Nephron (organoid): ENCODE data around the gene SEMG2.

Source experiments
- H3K27ac Mint-ChIP-seq, 3 experiments: 2 replicates each; pipeline ENCODE4 v1.8.0; 2020; ENCODE audit warnings: mixed read lengths in 3 of 3, mild to moderate bottlenecking in 2 of 3, moderate library complexity in 1 of 3
- H3K27me3 Mint-ChIP-seq: 2 replicates; pipeline ENCODE4 v1.8.0; 2021; ENCODE audit warnings: low read depth, mild to moderate bottlenecking, moderate library complexity, mixed read lengths
- H3K36me3 Mint-ChIP-seq: 2 replicates; pipeline ENCODE4 v1.8.0; 2020; ENCODE audit warnings: low read depth, mixed read lengths
- H3K4me1 Mint-ChIP-seq: 2 replicates; pipeline ENCODE4 v1.8.0; 2020; ENCODE audit warnings: mixed read lengths
- H3K4me3 Mint-ChIP-seq, 3 experiments: 2 replicates each; pipeline ENCODE4 v1.8.0; 2020; ENCODE audit warnings: mild to moderate bottlenecking in 3 of 3, mixed read lengths in 3 of 3, moderate library complexity in 2 of 3
- H3K9me3 Mint-ChIP-seq: 2 replicates; pipeline ENCODE4 v1.8.0; 2020; ENCODE audit warnings: mixed read lengths
- TF ChIP-seq, protein P1 (sequence below), 3 experiments: fragments of 200-600 bp; sonication (generic); IDR thresholded peaks; one replicate each; pipeline ENCODE4 v1.5.0; 2021; ENCODE audit warnings: antibody characterized with exemption in 3 of 3; ENCODE audit not compliant: unreplicated experiment in 3 of 3

Gene SEMG2

DNA sequence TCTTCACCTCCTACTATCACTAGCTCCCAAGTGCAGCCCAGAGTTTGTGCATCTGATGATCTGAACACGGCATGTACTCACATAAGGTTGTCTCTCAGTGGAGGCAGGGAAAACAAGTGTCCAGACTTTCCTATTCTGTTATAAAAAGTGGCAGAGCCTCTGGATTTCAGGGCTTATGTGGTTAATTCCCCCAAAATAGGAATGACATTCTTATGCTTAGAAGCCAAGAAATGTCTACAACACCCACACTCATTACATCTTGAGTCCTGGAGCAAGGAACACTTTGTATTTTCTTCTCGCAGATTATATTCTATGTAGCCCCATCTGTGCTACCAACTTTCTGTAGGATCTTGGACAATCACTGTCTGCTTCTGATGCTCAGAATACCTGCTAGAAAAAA lies 27.8 kb upstream of the SEMG2 start:
- H3K4me1 Mint-ChIP-seq: no peaks in the 10 kb centered on the region
- H3K4me3 Mint-ChIP-seq: no peak overlapping the region
- peaks cover 4% of the 10 kb centered on the region for H3K27me3 Mint-ChIP-seq
- no peak overlapping the region for H3K27ac Mint-ChIP-seq
- peaks cover 6% of the 10 kb centered on the region for H3K9me3 Mint-ChIP-seq
- no peaks in the 10 kb centered on the region for H3K36me3 Mint-ChIP-seq
- TF ChIP-seq, protein P1, sequence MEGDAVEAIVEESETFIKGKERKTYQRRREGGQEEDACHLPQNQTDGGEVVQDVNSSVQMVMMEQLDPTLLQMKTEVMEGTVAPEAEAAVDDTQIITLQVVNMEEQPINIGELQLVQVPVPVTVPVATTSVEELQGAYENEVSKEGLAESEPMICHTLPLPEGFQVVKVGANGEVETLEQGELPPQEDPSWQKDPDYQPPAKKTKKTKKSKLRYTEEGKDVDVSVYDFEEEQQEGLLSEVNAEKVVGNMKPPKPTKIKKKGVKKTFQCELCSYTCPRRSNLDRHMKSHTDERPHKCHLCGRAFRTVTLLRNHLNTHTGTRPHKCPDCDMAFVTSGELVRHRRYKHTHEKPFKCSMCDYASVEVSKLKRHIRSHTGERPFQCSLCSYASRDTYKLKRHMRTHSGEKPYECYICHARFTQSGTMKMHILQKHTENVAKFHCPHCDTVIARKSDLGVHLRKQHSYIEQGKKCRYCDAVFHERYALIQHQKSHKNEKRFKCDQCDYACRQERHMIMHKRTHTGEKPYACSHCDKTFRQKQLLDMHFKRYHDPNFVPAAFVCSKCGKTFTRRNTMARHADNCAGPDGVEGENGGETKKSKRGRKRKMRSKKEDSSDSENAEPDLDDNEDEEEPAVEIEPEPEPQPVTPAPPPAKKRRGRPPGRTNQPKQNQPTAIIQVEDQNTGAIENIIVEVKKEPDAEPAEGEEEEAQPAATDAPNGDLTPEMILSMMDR (IDR thresholded peaks at IDR 0.05; ENCODE audit: unreplicated experiment in 3 of 3): no peak

DNA sequence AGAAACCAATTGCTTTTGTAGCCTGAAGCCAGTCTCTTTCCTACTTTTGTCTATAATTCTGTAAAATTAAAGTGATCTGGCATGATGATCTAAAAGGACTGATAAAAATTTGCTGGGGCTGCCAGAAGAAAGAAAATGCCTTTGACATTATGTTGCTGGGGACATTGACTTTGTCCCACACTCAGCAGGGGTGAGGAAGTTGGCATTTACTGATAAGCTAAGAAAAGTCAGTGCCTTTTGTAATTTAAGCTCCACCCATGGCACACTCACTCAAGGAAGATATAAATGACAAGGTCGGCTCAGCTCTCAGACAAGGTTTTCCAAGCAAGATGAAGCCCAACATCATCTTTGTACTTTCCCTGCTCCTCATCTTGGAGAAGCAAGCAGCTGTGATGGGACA lies 14.4 kb upstream of the SEMG2 start, which contains the start of gene SEMG1:
Gene SEMG1, plus strand, starts transcription at position 309 of the 400 bp plus-strand sequence. Its CDS starts 21 bp downstream, at position 330.
- H3K36me3 Mint-ChIP-seq: no peaks in the 10 kb centered on the region
- TF ChIP-seq, protein P1 (IDR thresholded peaks at IDR 0.05; ENCODE audit: unreplicated experiment in 3 of 3): no peak
- H3K4me1 Mint-ChIP-seq: no peaks in the 10 kb centered on the region
- H3K4me3 Mint-ChIP-seq: no peak within 1 kb of the TSS
- H3K27me3 Mint-ChIP-seq: peaks cover 5% of the 10 kb centered on the region
- H3K27ac Mint-ChIP-seq: no peak within 1 kb of the TSS
- no peaks in the 10 kb centered on the region for H3K9me3 Mint-ChIP-seq

DNA sequence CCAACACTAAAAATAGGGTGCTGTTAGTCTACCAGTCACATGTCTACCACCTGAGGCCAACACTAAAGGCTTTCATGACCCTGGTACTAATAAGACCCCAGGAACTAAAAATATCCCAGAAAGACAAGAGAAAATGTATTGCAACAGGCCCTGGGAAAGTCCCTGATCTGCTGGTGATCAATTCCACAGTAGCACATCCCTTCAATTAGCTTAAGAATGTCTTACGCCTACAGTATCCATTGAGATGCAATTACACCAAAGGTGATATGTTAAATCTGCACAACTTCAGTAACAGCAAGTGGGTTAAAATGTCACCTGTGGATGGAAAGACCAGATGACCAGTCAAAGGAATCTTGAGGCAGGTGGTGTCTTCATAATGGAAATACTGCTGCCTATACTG lies 11.2 kb upstream of the SEMG2 start:
- H3K9me3 Mint-ChIP-seq: no peaks in the 10 kb centered on the region
- peaks cover 5% of the 10 kb centered on the region for H3K27me3 Mint-ChIP-seq
- TF ChIP-seq, protein P1 (IDR thresholded peaks at IDR 0.05; ENCODE audit: unreplicated experiment in 3 of 3): no peak
- H3K4me1 Mint-ChIP-seq: no peaks in the 10 kb centered on the region
- no peak overlapping the region for H3K4me3 Mint-ChIP-seq
- H3K27ac Mint-ChIP-seq: no peak overlapping the region
- H3K36me3 Mint-ChIP-seq: no peaks in the 10 kb centered on the region

DNA sequence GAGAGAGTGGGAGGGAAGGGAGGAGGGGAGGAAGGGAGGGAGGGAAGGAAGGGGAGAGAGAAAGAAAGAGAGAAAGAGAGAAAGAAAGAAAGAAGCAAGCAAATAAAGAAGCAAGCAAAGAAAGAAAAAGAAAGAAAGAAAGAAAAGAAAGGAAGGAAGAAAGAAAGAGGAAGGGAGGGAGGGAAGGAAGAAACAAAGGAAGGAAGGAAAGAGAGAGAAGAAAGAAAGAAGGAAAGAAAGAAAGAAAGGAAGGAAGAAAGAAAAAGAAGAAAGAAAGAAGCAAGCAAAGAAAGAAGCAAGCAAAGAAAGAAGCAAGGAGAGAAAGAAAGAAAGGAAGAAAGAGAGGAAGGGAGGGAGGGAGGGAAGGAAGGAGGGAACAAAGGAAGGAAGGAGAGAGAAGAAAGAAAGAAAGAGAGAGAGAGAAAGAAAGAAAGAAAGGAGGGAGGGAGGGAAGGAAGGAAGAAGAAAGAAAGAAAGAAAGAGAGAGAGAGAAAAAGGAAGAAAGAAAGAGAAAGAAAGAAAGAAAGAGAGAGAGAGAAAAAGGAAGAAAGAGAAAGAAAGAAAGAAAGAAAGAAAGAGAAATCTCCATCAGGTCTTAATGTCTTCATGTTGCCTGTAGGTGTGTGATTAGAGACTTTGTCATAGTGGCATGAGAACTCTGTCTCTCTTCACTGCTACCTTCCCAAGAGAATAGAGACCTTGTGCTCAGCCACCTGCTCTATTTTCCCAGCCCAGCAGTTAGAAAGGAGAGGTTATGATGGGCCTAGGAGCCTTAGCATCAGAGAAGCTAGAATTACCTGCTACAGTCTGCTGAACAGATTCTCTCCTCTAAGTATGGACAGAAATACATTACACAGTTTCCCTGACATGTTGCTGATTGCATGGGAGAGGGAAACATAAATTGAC lies 9.4 kb upstream of the SEMG2 start:
- TF ChIP-seq, protein P1 (IDR thresholded peaks at IDR 0.05; ENCODE audit: unreplicated experiment in 3 of 3): no peak
- Mint-ChIP-seq H3K27me3 (peaks cover 5% of the 10 kb centered on the region), H3K27ac (no peak overlapping the region), H3K9me3 (no peaks in the 10 kb centered on the region), H3K36me3 (no peaks in the 10 kb centered on the region), H3K4me1 (no peaks in the 10 kb centered on the region), H3K4me3 (no peak overlapping the region)

DNA sequence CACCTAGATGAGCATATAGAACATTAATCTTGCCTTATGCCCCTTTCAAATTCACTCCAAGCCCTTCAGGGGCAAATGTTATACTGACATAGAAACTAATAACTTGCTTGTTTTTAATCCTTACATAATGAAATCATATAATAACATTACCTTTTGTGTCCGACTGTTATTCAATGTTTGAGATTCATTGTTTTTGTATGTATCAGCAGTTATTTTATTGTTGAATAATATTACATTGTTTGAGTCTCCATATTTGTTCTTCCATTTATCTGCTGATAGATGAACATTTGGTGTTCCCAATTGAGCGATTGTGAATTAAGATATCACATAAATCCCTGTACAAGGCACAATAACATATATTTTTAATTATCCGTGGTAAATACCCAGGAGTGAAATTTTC lies 8.3 kb upstream of the SEMG2 start:
- Mint-ChIP-seq H3K36me3 (no peaks in the 10 kb centered on the region), H3K4me3 (no peak overlapping the region), H3K4me1 (no peaks in the 10 kb centered on the region), H3K9me3 (no peaks in the 10 kb centered on the region), H3K27ac (no peak overlapping the region), H3K27me3 (peaks cover 4% of the 10 kb centered on the region)
- TF ChIP-seq, protein P1 (IDR thresholded peaks at IDR 0.05; ENCODE audit: unreplicated experiment in 3 of 3): no peak

DNA sequence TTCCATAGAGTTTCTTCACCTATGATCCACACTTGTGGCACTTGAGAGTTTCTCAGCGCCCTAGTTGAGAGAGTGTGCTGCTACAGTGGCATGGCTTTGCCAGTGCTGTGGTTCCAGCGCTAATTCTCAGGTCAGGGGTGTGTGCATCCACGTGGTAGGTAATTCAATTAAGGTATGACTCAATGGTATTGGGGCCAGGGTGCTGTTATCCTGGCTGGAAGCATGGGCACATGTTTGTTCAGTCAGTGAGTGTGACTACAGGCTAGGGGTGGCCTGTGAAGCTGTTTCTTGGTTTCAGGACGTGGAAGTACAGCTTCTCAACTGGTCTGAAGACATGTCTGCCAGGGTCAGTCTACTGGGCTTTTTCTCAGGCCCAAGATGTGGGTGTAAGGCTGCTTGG lies 3.0 kb upstream of the SEMG2 start:
- H3K4me1 Mint-ChIP-seq: no peaks in the 10 kb centered on the region
- H3K27me3 Mint-ChIP-seq: peaks cover 18% of the 10 kb centered on the region
- H3K9me3 Mint-ChIP-seq: no peaks in the 10 kb centered on the region
- H3K4me3 Mint-ChIP-seq: no peak overlapping the region
- H3K27ac Mint-ChIP-seq: no peak overlapping the region
- H3K36me3 Mint-ChIP-seq: no peaks in the 10 kb centered on the region
- TF ChIP-seq, protein P1 (IDR thresholded peaks at IDR 0.05; ENCODE audit: unreplicated experiment in 3 of 3): no peak
